HG02970 (cell line): ENCODE data around the gene C3orf20.

Source experiments
- ATAC-seq: cut with Tn5 transposase; IDR thresholded peaks from one replicate; pipeline ENCODE4 v1.9.1; 2021; ENCODE audit warnings: mild to moderate bottlenecking, moderate library complexity, moderate number of reproducible peaks; ENCODE audit not compliant: unreplicated experiment, low FRiP score

The C3orf20 gene

GRCh38 chr3:14674841-14675240 lies at the start of gene C3orf20:
TSS of gene C3orf20 (plus strand) at chr3:14675141. CDS start at chr3:14682714, 7,573 bp downstream.
- ATAC-seq = no peak

- ATAC-seq = no peak
These were observed 49.5 kb upstream of the C3orf20 start for GRCh38 chr3:14625443-14625842.

GRCh38 chr3:14627815-14628214 lies 47.1 kb upstream of the C3orf20 start:
- no peak for ATAC-seq

- no peak for ATAC-seq
These were observed 46.5 kb upstream of the C3orf20 start for GRCh38 chr3:14628406-14628805.

GRCh38 chr3:14630404-14631100 lies 44.4 kb upstream of the C3orf20 start:
- no peak for ATAC-seq

GRCh38 chr3:14631101-14631497 lies 43.8 kb upstream of the C3orf20 start:
- no peak for ATAC-seq

GRCh38 chr3:14631687-14632441 lies 43.1 kb upstream of the C3orf20 start:
- no peak for ATAC-seq

GRCh38 chr3:14632442-14632930 lies 42.5 kb upstream of the C3orf20 start:
- no peak for ATAC-seq

- ATAC-seq = no peak
These were observed 41.5 kb upstream of the C3orf20 start for GRCh38 chr3:14633417-14633816.

GRCh38 chr3:14633819-14634424 lies 41.0 kb upstream of the C3orf20 start:
- no peak for ATAC-seq

GRCh38 chr3:14634763-14635400 lies 40.1 kb upstream of the C3orf20 start:
- no peak for ATAC-seq

GRCh38 chr3:14636496-14637087 lies 38.3 kb upstream of the C3orf20 start:
- no peak for ATAC-seq

- ATAC-seq = no peak
These were observed 34.8 kb upstream of the C3orf20 start for GRCh38 chr3:14640157-14640562.

- ATAC-seq = no peak
These were observed 34.2 kb upstream of the C3orf20 start for GRCh38 chr3:14640734-14641133.

GRCh38 chr3:14641346-14641745 lies 33.6 kb upstream of the C3orf20 start:
- ATAC-seq = no peak

- no peak for ATAC-seq
These were observed 29.5 kb upstream of the C3orf20 start for GRCh38 chr3:14645453-14645852.

GRCh38 chr3:14646131-14646573 lies 28.8 kb upstream of the C3orf20 start:
- no peak for ATAC-seq

GRCh38 chr3:14646589-14647413 lies 28.1 kb upstream of the C3orf20 start:
- no peak for ATAC-seq
